Neuronal stem cell (in vitro differentiated cells): ENCODE data around the gene TMTC4.

Experiments
- DNase-seq: peaks from one replicate; pipeline ENCODE4 v3.0.0-alpha.2; 2013; ENCODE audit warnings: low spot score
- H2AFZ ChIP-seq: one replicate; pipeline ENCODE4 v1.6.1; 2013; ENCODE audit warnings: mild to moderate bottlenecking, low read length, inconsistent platforms
- H2AK5ac ChIP-seq: 2 replicates; pipeline ENCODE4 v1.6.1; 2013; ENCODE audit warnings: low read depth, mild to moderate bottlenecking, inconsistent platforms, low read length, moderate library complexity, mixed read lengths
- H2BK120ac ChIP-seq: 2 replicates; pipeline ENCODE4 v1.6.1; 2013; ENCODE audit warnings: low read depth, mild to moderate bottlenecking, inconsistent platforms, low read length, moderate library complexity, mixed read lengths
- H2BK12ac ChIP-seq: one replicate; pipeline ENCODE4 v1.6.1; 2013; ENCODE audit warnings: low read length, inconsistent platforms
- H2BK15ac ChIP-seq: 2 replicates; pipeline ENCODE4 v1.6.1; 2013; ENCODE audit warnings: mild to moderate bottlenecking, low read length, inconsistent platforms, mixed read lengths
- H2BK5ac ChIP-seq: one replicate; pipeline ENCODE4 v1.6.1; 2013; ENCODE audit warnings: inconsistent platforms, mild to moderate bottlenecking, low read length, moderate library complexity
- H3K14ac ChIP-seq: one replicate; pipeline ENCODE4 v1.6.1; 2013; ENCODE audit warnings: low read length, inconsistent platforms
- H3K18ac ChIP-seq: 2 replicates; pipeline ENCODE4 v1.6.1; 2013; ENCODE audit warnings: low read length, inconsistent platforms
- H3K23ac ChIP-seq: 2 replicates; pipeline ENCODE4 v1.6.1; 2013; ENCODE audit warnings: low read depth, mild to moderate bottlenecking, mixed read lengths, low read length, inconsistent platforms; ENCODE audit not compliant: poor library complexity
- H3K27ac ChIP-seq: replicated peaks from 3 replicates; pipeline ENCODE4 v1.5.1; 2013; ENCODE audit warnings: low read length, inconsistent platforms
- H3K27me3 ChIP-seq, 3 experiments: 2 replicates each; pipeline ENCODE4 v1.6.1; 2013; ENCODE audit warnings: low read length in 3 of 3, mild to moderate bottlenecking in 2 of 3, inconsistent platforms in 1 of 3, low read depth in 1 of 3, mixed read lengths in 1 of 3, moderate library complexity in 1 of 3; ENCODE audit not compliant: control insufficient read depth in 3 of 3, insufficient read depth in 3 of 3
- H3K36me3 ChIP-seq, 2 donors: replicated peaks in 1 of 2; 2 replicates each; pipeline ENCODE4 v1.6.1; 2013; ENCODE audit warnings: low read length in 2 of 2; ENCODE audit not compliant: control insufficient read depth in 2 of 2, insufficient read depth in 2 of 2
- H3K4ac ChIP-seq: 2 replicates; pipeline ENCODE4 v1.6.1; 2013; ENCODE audit warnings: inconsistent platforms, mild to moderate bottlenecking, low read length, moderate library complexity
- H3K4me1 ChIP-seq, 2 donors: 1 replicate in 1 of 2; 2 replicates in 1 of 2; pipeline ENCODE4 v1.6.1; 2013; ENCODE audit warnings: low read length in 2 of 2, low read depth in 1 of 2; ENCODE audit not compliant: control insufficient read depth in 2 of 2, insufficient read depth in 1 of 2
- H3K4me2 ChIP-seq: one replicate; pipeline ENCODE4 v1.6.1; 2013; ENCODE audit warnings: mild to moderate bottlenecking, low read length, inconsistent platforms; ENCODE audit not compliant: insufficient read depth, poor library complexity, severe bottlenecking
- H3K4me3 ChIP-seq, 2 donors: 2 replicates each; pipeline ENCODE4 v1.5.1; 2013; ENCODE audit warnings: low read length in 2 of 2, mild to moderate bottlenecking in 2 of 2, inconsistent platforms in 1 of 2, moderate library complexity in 1 of 2
- H3K79me1 ChIP-seq: one replicate; pipeline ENCODE4 v1.6.1; 2013; ENCODE audit warnings: low read depth, mild to moderate bottlenecking, inconsistent platforms, low read length, moderate library complexity
- H3K9ac ChIP-seq: one replicate; pipeline ENCODE4 v1.6.1; 2013; ENCODE audit warnings: mild to moderate bottlenecking, low read depth, low read length, inconsistent platforms; ENCODE audit not compliant: poor library complexity
- H3K9me3 ChIP-seq, 2 donors: replicated peaks in 1 of 2; 2 replicates each; pipeline versions ENCODE3 to v1.6.1; 2013; ENCODE audit warnings: low read length in 2 of 2, mild to moderate bottlenecking in 2 of 2, inconsistent platforms in 1 of 2, low read depth in 1 of 2, mixed read lengths in 1 of 2, moderate library complexity in 1 of 2; ENCODE audit not compliant: control insufficient read depth in 2 of 2, insufficient read depth in 1 of 2
- H4K8ac ChIP-seq: one replicate; pipeline ENCODE4 v1.6.1; 2013; ENCODE audit warnings: low read depth, mild to moderate bottlenecking, inconsistent platforms, low read length, moderate library complexity
- H4K91ac ChIP-seq: one replicate; pipeline ENCODE4 v1.6.1; 2013; ENCODE audit warnings: low read length, low read depth, mild to moderate bottlenecking, inconsistent platforms; ENCODE audit not compliant: poor library complexity
- WGBS, 2 donors: extraction: QIAGEN DNeasy Blood & Tissue Kit; methylation state at CpG; one replicate each; pipeline ENCODE4 v1.1.7; 2013; ENCODE audit warnings: missing lambda C conversion rate in 2 of 2, mixed read lengths in 1 of 2; ENCODE audit not compliant: insufficient read length in 2 of 2, insufficient replicate concordance in 1 of 2; ENCODE audit errors: extremely low coverage in 2 of 2; 5-methylcytosine and 5-hydroxymethylcytosine counted together

TMTC4 gene

GRCh38 chr13:100662468-100663211 lies 12.0 kb downstream of the TMTC4 start:
- Histone ChIP-seq H2AK5ac (no peak overlapping the region), H3K23ac (no peak overlapping the region), H2BK120ac (no peak overlapping the region), H3K14ac (no peak overlapping the region), H3K9me3 (no peaks in the 10 kb centered on the region), H2BK15ac (no peak overlapping the region), H4K91ac (no peak overlapping the region), H3K36me3 (peaks cover 37 to 99% of the 10 kb centered on the region in 2 donors), H3K27ac (no peak overlapping the region), H3K4me3 (no peak overlapping the region), H2BK5ac (no peak overlapping the region), H4K8ac (no peak overlapping the region), H2AFZ (no peak overlapping the region), H3K79me1 (no peaks in the 10 kb centered on the region), H3K18ac (no peak overlapping the region), H3K27me3 (no peaks in the 10 kb centered on the region), H2BK12ac (no peak overlapping the region), H3K9ac (no peak overlapping the region), H3K4ac (no peak overlapping the region), H3K4me2 (no peak overlapping the region), H3K4me1 (no peaks in the 10 kb centered on the region)
- WGBS, 2 donors = no CpG with 5 or more reads among the region's 24 CpGs
- DNase-seq = no peak

- no CpG with 5 or more reads among the region's 8 CpGs for WGBS, 2 donors
- no peak overlapping the region for H3K23ac ChIP-seq
- peaks cover 37 to 99% of the 10 kb centered on the region in 2 donors for H3K36me3 ChIP-seq
- H3K9ac ChIP-seq = no peak overlapping the region
- H3K4ac ChIP-seq = no peak overlapping the region
- H2AK5ac ChIP-seq = no peak overlapping the region
- no peak overlapping the region for H2BK120ac ChIP-seq
- no peak overlapping the region for H3K4me2 ChIP-seq
- no peak overlapping the region for H2AFZ ChIP-seq
- H3K79me1 ChIP-seq = no peaks in the 10 kb centered on the region
- H3K14ac ChIP-seq = no peak overlapping the region
- no peaks in the 10 kb centered on the region for H3K9me3 ChIP-seq
- H3K4me1 ChIP-seq = no peaks in the 10 kb centered on the region
- H2BK12ac ChIP-seq = no peak overlapping the region
- no peak overlapping the region for H4K91ac ChIP-seq
- no peak overlapping the region for H3K4me3 ChIP-seq
- no peak overlapping the region for H4K8ac ChIP-seq
- H3K27me3 ChIP-seq = no peaks in the 10 kb centered on the region
- no peak overlapping the region for H3K18ac ChIP-seq
- H2BK5ac ChIP-seq = no peak overlapping the region
- H2BK15ac ChIP-seq = no peak overlapping the region
- DNase-seq = no peak
- no peak overlapping the region for H3K27ac ChIP-seq
Measured at GRCh38 chr13:100660761-100661160, 13.8 kb downstream of the TMTC4 start.

- Histone ChIP-seq H3K27me3 (no peaks in the 10 kb centered on the region), H3K36me3 (peaks cover 31 to 97% of the 10 kb centered on the region in 2 donors), H2BK5ac (no peak overlapping the region), H3K23ac (no peak overlapping the region), H2BK15ac (no peak overlapping the region), H3K14ac (no peak overlapping the region), H3K9me3 (no peaks in the 10 kb centered on the region), H2BK12ac (no peak overlapping the region), H3K79me1 (no peaks in the 10 kb centered on the region), H4K91ac (no peak overlapping the region), H2BK120ac (no peak overlapping the region), H3K9ac (no peak overlapping the region), H2AFZ (no peak overlapping the region), H3K4ac (no peak overlapping the region), H3K4me3 (no peak overlapping the region), H3K4me1 (no peaks in the 10 kb centered on the region), H2AK5ac (no peak overlapping the region), H4K8ac (no peak overlapping the region), H3K18ac (peak overlapping the region; percentile 60), H3K4me2 (no peak overlapping the region), H3K27ac (no peak overlapping the region)
- no CpG with 5 or more reads among the region's 4 CpGs for WGBS, 2 donors
- DNase-seq = no peak
Measured at GRCh38 chr13:100659578-100659977, 15.0 kb downstream of the TMTC4 start.

GRCh38 chr13:100658363-100658762 lies 16.2 kb downstream of the TMTC4 start:
- Histone ChIP-seq H3K79me1 (no peaks in the 10 kb centered on the region), H4K8ac (no peak overlapping the region), H3K4me2 (no peak overlapping the region), H4K91ac (no peak overlapping the region), H2AK5ac (no peak overlapping the region), H3K23ac (no peak overlapping the region), H2AFZ (no peak overlapping the region), H2BK5ac (no peak overlapping the region), H2BK12ac (no peak overlapping the region), H3K9ac (no peak overlapping the region), H3K27me3 (no peaks in the 10 kb centered on the region), H2BK120ac (no peak overlapping the region), H3K4me3 (no peak overlapping the region), H3K4ac (no peak overlapping the region), H3K14ac (no peak overlapping the region), H3K27ac (no peak overlapping the region), H3K9me3 (no peaks in the 10 kb centered on the region), H3K4me1 (no peaks in the 10 kb centered on the region), H3K18ac (no peak overlapping the region), H2BK15ac (no peak overlapping the region), H3K36me3 (peaks cover 20 to 97% of the 10 kb centered on the region in 2 donors)
- whole genome bisulfite sequencing, 2 donors = no CpG with 5 or more reads among the region's 2 CpGs
- DNase-seq = no peak
